GM21515 (cell line): ENCODE data around the gene MITF.

Source experiments
- ATAC-seq: cut with Tn5 transposase; IDR thresholded peaks from one replicate; pipeline ENCODE4 v1.9.1; 2021; ENCODE audit not compliant: unreplicated experiment

The MITF gene

GRCh38 chr3:69944931-69945493, 205.7 kb downstream of the MITF start:
- ATAC-seq, result no peak

GRCh38 chr3:69948246-69948862, 209.1 kb downstream of the MITF start:
- ATAC-seq, result no peak

- no peak for ATAC-seq
Measured at GRCh38 chr3:69951616-69952015, 212.4 kb downstream of the MITF start.

DNA sequence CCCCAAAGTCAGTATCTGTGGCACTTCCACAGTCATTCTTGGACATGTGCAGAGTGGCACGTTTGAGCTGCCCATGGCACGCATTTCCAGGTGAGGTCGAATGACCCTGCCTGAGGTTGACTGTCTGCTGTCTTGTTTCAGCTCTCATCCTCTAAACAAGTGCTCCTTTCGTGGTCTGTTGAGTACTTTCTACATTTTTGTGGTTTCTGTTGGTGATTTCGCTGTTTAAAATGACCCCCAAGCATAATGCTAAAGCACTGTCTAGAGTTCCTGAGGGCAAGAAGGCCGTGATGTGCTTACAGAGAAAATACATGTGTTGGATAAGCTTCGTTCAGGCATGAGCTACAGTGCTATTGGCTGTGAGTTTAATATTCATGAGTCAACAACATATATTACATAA, 220.3 kb downstream of the MITF start:
- no peak for ATAC-seq

- ATAC-seq, result no peak
Measured at GRCh38 chr3:69961706-69962439, 222.6 kb downstream of the MITF start.

GRCh38 chr3:69963643-69964042, 224.4 kb downstream of the MITF start:
- no peak for ATAC-seq

- ATAC-seq, result no peak
Measured at GRCh38 chr3:69967156-69967555, 227.9 kb downstream of the MITF start.

DNA sequence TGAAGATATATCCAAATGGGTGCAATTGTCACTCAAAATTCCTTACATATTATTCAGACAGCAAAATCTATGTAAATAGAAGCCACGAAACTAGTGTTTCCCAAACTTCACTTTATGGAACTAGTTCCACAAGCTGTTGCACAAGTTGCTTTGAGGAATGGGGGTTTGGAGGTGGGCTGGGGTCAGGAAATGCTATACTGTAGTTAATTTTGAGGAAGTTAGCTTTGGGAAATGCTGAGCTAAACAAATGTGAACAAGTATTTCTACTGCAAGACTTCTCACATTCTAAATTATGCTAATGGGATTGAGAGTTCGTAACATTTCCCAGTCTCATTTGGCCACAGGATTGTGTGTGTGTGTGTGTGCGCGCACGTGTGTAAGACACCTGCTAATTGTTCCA, 231.6 kb downstream of the MITF start:
- ATAC-seq, result no peak

GRCh38 chr3:69972672-69973071, 233.4 kb downstream of the MITF start:
- no peak for ATAC-seq

DNA sequence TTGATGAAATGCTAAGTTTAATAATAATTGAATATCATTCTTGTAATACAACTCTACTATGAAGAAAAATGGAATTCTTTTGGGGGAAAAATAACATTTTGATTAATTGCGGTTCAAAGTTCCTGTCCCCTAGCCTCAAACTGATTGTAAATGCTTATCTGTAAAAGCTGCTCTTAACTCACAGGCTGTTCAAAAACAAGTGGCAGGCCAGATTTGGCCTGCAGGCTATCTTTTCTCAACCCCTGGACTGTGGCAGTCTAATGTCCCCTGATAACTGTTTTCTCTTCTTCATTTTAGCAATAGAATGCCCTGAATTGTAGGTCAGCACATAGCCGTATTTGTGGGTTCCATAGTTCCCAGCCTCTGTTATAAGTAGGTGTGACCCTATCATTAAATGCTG, 236.8 kb downstream of the MITF start:
- no peak for ATAC-seq

- ATAC-seq, result no peak
Measured at GRCh38 chr3:69983546-69984265, 244.4 kb downstream of the MITF start.

GRCh38 chr3:69985266-69985665, 246.0 kb downstream of the MITF start:
- no peak for ATAC-seq

DNA sequence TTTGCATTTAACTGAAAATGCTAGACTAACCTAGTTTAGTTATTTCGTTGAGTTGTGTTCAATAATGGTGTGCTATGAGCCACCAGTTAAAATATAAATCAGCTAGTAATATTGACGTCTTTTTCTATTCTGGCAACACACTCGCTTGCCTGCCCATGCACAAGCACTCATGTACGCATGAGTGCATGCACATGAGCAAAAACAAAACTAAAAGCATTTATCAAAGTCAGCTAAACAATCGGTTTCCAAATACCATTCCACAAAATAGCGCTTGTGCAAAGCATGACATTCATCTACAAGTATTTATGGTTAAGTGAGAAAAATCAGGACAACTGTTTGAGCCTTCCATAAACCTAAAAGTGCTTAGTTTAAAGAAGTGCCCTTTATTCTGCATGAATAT, 247.2 kb downstream of the MITF start:
- ATAC-seq, result no peak

DNA sequence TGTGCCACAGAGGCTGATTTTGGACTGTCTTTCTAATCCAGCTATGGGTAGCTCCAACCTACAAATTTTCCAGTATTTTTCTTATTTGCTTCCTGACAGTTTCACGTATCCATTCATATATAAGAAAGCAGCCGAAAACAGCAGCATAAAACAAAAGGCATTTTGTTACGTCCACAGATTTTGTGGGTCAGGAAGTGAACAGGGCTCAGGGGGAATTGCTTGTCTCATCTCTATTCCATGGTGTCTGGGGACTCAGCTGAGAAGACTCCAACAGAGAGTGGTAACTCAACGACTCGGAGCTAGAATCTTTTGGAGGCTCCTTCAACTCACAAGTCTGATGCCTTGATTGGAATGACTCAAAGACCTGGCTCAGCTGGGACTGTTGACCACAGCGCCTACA, 248.6 kb downstream of the MITF start:
- no peak for ATAC-seq

GRCh38 chr3:69993757-69994156, 254.5 kb downstream of the MITF start:
- no peak for ATAC-seq

- ATAC-seq, result no peak
Measured at GRCh38 chr3:69994919-69995318, 255.7 kb downstream of the MITF start.

DNA sequence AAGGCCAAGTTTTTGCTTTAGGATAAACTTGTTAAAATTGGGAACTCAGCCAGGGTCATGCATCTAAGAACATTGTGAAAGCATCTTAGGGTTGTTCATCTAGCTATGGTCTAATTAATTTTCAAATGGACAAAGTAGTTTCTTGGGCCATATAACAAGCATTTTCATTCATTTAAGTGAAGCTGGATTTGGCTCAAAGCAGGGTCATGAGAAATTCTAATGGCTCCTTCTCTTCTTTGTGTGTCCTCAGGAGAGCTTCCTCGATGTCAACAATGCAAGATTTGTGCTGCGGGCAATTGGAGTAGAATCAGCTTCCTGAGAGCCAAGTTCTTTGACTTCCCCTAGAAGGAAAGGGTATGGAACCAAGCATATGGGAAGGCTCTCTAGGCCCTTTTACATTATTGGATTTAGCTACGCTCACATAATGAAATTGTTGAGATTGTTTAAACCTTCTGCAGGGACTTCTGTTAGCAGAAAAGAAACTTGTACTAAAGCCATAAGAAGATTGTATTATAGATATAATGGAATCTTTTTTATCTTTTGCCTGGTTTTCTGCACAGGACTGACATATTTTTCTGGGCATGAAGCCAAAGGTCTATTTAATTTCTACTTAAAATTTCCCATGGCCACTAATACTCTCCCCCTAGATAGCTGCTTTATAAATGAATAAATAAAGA, 258.5 kb downstream of the MITF start:
- no peak for ATAC-seq

DNA sequence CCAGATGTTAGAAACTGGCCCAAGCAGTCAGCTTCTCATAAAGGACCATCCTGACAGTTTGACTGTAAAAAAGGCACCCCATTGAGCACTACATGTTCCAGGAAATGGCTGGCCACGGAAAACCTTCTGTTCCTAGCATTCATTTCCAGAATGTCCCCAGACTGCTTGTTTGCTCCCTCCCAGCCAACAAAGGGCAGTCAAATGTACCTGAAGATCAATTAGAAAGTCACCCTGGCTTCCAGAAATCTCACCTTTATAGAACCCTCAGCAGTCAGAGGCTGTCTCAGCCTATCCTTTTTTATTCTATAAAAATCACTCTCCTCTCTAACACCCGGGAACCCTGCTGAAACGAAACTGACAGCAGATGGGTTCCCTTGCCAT, 259.5 kb downstream of the MITF start:
- no peak for ATAC-seq

DNA sequence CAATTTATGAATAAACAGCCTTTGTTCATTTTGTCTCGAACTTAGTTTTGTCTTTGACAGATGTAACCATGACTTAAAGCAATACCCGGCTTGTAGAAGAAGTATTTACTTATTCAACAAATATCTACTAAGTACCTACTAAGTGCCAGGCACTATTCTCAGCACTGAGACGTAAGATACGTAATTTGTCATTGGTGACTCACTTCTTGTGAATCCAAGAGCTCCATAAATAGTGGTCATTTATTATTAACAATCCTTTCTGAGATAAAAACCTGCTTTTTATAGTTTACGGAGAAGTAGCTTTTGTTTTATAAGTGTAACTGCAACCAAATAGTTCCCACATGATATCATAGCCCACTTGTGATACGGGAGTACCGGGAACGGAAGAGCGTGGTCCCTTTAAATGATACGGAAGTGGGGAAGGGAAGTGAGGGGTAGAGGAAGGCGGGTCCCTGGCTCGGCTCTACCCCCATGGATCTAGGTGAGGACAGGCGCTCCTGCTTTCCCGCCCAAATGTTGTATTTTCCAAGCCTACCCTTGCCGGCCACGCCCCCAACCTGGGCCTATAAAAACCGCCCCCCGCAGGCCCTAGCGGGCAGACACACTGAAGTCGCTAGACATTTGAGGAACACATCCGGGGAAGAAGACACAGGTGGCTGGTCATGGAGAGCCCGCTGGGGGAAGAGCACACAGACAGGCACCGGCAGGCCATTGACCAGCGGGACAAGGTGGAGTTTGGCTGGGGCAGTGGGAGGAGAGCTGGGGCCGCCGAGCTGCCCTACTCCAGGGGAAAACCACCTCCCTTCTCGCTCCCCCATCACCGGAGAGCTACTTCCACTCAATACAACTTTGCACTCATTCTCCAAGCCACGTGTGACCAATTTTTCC, 260.1 kb downstream of the MITF start, which contains the start of gene SAMMSON:
SAMMSON (plus strand) TSS at position 594 of the 888 bp plus-strand sequence.
- ATAC-seq, result no peak

- no peak for ATAC-seq
Measured at GRCh38 chr3:70000028-70000410, 260.8 kb downstream of the MITF start.
